GM19467 (cell line): Measurements from ENCODE around the gene LPA.

Source experiments
- ATAC-seq: cut with Tn5 transposase; IDR thresholded peaks from one replicate; pipeline ENCODE4 v1.9.1; 2021; ENCODE audit warnings: mild to moderate bottlenecking, moderate library complexity; ENCODE audit not compliant: unreplicated experiment

LPA gene

DNA sequence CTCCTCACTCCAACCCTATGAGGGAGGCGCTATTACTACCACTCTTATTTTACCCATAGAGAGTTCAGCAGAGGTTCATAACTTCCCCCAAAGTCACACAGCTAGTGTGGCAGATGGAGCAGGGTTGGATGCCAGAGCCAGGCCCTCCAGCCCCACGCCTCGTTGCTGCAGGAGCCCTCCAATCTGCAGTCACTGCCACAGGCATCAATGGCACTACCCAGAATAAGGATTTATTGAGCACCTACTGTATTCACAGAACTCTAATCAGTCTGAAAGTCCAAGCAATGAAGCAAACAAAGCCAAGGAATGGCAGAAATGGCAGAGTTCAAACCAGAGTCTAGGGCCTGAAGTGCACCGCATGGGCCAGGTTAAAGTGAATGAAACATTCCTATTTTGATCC, 144.9 kb downstream of the LPA start:
- ATAC-seq = no peak

DNA sequence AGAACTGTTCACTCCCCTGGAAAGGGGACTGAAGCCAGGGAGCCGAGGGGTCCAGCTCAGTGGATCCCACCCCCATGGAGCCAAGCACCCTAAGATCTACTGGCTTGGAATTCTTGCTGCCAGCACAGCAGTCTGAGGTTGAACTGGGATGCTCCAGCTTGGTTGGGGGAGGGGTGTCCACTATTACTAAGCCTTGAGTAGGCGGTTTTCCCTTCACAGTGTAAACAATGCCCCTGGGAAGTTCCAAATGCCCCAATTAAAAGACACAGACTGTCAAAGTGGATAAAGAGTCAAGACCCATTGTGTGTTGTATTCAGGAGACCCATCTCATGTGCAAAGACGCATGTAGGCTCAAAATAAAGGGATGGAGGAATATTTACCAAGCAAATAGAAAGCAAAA, 150.2 kb downstream of the LPA start:
- no peak for ATAC-seq

DNA sequence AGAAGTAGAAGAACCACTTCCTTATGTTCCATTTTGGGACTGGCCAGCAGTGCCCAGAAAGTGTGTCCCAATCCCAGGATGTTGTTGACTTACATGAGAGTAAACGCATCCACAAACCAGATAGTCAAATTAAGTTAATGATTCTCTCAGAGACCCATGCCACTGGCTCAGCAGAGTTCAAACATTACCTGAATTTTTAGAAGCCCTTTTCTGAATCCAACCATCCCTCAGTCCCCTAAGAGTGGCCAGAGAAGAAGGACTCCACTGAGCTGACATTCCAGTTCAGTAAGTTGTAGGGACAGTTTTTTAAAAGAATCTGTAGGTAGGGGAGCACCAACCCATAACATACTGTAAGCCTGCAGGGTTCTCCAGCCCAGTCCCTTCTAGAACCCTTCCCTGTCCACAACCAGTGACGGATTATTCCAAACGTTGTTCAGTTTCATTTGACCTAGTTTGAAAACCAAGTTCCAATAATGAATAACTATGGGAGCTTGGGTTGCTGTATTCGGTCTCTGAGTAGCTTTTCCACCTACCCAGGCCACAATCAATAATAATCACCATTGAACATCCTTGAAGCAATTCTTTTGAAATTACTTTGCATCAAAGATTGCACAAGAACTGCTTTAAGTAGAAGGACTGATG, 153.0 kb downstream of the LPA start:
- ATAC-seq = no peak

DNA sequence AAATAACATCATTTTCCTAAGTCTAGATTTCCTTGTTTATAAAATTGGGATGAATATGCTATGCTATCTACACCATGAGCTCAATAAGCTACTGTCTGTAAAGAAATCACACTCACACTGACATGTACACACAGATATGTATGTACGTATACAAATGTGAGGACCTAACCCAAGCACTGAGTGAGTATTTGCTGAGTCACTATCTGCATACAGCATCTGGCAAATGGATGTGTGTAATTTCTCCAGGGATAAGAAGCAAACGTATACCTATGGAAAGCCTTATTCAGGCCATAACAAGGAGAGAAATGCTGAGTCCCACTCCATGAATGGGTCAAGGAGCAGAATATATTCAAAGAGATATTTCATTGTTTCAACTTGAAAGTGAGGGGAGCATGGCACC, 153.9 kb downstream of the LPA start:
- no peak for ATAC-seq

DNA sequence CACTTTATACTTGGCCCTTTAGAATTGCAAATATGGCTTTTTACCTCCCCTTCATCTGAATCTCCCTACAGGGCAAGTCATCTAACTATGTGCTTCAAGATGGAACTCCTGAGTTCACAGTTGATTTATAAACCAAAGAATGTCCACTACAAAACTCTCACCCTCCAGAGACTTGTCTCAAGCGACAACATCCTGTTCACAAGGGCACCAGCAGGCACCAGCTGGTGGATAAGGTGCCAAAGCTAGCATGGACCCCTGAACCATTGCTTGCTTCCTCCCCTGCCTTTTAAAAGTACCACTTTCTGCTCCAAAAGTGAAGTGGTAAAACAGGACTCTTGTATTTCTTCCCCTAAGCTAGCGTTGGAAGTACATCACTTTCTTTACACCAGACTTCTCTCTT, 154.5 kb downstream of the LPA start:
- no peak for ATAC-seq

DNA sequence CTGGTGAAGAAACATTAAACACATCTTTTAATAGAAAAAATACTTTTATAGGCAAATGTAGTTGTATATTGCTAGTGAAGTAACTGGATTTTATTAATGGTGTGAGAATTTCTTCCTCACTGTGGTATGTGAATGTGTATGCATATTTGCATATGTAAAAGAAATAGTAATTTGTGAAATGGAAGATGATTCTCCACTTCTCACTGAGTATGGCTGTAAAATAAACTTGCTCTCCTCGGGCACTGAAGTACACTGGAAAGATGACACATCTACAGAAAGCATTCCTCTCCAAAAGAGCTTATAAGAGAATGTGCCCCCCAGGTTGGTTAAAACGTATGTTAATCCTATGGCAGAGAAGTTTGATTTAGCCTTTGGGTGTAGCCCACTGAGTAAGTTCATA, 155.5 kb downstream of the LPA start:
- ATAC-seq = no peak

DNA sequence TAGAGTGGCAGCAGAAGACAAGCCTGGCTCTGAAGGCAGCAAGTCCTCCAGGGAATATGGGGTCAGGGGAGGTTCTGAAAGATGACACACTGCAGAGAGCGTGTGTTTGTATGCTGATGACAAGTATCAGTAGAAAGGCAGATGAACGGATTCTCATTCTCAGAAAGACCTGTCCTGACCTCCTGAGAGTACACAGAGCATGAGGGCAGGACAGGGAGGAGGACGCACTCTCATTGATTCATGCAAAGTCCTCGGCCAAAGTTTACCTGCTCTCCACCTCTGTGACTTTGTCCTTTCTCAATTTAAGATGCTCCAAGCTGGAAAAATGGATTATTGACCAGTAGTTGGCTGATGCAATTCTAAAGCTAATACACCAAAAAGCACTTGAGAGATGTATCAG, 156.7 kb downstream of the LPA start:
- ATAC-seq = no peak

DNA sequence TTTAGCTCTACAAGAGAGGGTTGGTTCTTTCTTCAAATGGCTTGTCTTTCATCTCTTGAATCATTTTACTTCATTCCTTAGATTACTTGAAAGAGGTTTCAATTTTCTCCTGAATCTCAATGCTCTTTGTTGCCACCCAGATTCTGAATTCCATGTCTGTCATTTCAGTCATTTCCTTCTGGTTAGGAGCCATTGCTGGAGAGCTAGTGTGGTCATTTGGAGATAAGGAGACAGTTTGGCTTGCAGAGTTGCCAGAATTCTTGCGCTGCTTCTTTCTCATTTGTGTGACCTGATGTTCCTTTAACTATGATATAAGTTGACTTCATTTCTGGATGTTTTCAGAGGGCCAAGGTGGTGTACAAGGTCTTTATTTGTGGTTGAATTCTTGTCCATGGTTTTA, 158.1 kb downstream of the LPA start:
- ATAC-seq = no peak

DNA sequence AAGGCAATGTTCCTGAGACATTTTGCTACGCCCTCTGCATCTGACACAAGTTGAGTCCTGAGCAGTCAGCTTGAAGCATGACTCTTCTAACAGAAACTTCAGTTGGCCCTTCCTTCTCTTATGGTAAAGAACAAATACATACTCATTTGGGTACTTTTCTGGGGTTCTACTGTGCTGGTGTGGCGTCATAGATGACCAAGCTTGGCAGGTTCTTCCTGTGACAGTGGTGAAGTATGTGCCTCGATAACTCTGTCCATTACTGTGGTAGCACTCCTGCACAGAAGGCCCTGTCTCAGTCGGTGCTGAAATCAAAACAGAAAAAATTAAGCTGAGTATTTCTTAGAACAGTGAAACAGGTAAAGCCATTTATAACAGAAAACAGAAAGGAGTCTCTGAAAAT, 163.4 kb downstream of the LPA start:
- ATAC-seq = no peak

DNA sequence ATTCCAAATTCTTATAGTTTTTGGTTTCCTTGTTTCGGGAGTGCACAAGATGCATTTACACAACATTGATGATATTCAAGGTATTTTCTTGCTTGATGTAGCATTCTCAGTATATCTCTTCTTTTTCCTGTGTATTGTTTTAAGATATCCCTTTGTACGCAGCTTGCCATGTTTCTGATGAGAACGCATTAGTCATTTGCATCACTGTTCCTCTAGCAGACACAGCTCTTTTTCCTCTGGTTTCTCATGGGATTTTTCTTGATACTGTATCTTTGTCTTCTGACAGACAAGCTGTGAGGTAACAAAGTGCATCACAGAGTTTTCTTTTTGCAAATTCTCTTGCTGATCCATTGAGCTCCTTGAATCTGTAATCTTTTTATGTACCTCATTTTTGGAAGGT, 169.5 kb downstream of the LPA start:
- ATAC-seq = no peak

DNA sequence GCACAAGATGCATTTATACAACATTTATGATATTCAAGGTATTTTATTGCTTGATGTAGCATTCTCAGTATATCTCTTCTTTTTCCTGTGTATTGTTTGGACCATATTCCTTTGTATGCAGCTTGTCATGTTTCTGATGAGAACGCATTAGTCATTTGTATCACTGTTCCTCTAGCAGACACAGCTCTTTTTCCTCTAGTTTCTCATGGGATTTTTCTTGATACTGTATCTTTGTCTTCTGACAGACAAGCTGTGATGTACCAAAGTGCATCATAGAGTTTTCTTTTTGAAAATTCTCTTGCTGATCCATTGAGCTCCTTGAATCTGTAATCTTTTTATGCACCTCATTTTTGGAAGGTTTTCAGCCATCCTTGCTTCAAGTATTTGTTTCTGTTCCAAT, 175.0 kb downstream of the LPA start:
- ATAC-seq = no peak

DNA sequence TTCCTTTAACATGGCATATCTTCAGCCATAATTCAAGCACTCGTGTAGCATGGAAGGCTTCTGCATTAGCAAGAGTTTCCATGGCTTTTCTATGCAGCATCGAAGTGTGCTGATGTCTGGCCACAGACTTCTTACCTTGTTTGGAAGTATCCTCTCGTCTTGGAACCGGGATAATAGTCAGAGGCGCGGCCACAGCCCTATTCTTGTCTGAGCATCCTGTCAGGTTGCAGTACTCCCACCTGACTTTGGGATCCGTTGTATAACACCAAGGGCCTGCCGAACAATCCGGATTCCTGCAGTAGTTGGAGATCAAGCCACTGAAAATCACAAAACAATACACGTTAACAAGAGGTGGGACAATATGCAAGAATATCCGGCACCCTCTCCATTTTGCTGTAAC, 177.0 kb downstream of the LPA start:
- ATAC-seq = no peak
